Activated CD4-positive, alpha-beta T cell treated with anti-CD3 and anti-CD28 coated beads, Interleukin-2, amount 10 ng/mL, durations not matched to agents 24 days and 14 days (primary cell): ENCODE results near the gene ATP6V0A4. TPM values are rescaled to one million over a fixed set of nuclear protein-coding genes. Genes with fewer than 3 reads are reported as not detected.
"Not testable (repeated sequence)": the region's sequence is repeated elsewhere in the genome, so short reads cannot be mapped to it uniquely, and the experiment has no call there.

ENCODE experiments used
- DNase-seq: peaks from one replicate; pipeline ENCODE4 v3.0.0; 2022
- H3K27ac Mint-ChIP-seq: one replicate; pipeline ENCODE4 v1.8.0; 2022; ENCODE audit warnings: mild to moderate bottlenecking, mixed read lengths
- H3K27me3 Mint-ChIP-seq: one replicate; pipeline ENCODE4 v1.8.0; 2022; ENCODE audit warnings: mixed read lengths
- H3K36me3 Mint-ChIP-seq: one replicate; pipeline ENCODE4 v1.8.0; 2022; ENCODE audit warnings: low read depth, mild to moderate bottlenecking, mixed read lengths
- H3K4me1 Mint-ChIP-seq: one replicate; pipeline ENCODE4 v1.8.0; 2021; ENCODE audit warnings: mixed read lengths
- H3K4me3 Mint-ChIP-seq: one replicate; pipeline ENCODE4 v1.8.0; 2022; ENCODE audit warnings: mild to moderate bottlenecking, moderate library complexity, mixed read lengths
- H3K9me3 Mint-ChIP-seq: one replicate; pipeline ENCODE4 v1.8.0; 2021; ENCODE audit warnings: mixed read lengths
- intact Hi-C: fragments of 100-400 bp; cut with micrococcal nuclease; formaldehyde crosslinking; loops from one replicate; pipeline ENCODE4 v1.15.1; 2023
- total RNA-seq: library from RNA; stranded (reverse); gene quantifications from 2 replicates; pipeline ENCODE4 v1.2.3, GENCODE V29; 2022

Gene ATP6V0A4
- total RNA-seq, 1 donor from 2014 or later, result not detected

DNA sequence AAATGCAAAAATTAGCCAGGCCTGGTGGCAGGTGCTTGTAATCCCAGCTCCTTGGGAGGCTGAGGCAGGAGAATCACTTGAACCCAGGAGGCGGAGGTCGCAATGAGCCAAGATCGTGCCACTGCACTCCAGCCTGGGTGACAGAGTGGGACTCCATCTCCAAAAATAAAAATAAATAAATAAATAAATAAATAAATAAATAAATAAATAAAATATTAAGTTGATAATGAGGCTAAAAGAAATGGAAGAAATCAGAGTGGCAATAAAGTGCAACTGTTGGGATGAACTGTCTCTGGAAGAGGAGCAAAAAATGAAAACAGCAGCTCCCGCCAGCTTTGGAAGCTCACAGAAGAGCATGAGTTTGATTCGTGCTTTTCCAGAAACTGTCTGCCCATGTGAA, 66.3 kb downstream of the ATP6V0A4 start:
- H3K36me3 Mint-ChIP-seq, H3K4me1 Mint-ChIP-seq, H3K27me3 Mint-ChIP-seq, H3K27ac Mint-ChIP-seq, intact Hi-C loops, H3K4me3 Mint-ChIP-seq, DNase-seq, H3K9me3 Mint-ChIP-seq: not testable (repeated sequence)

DNA sequence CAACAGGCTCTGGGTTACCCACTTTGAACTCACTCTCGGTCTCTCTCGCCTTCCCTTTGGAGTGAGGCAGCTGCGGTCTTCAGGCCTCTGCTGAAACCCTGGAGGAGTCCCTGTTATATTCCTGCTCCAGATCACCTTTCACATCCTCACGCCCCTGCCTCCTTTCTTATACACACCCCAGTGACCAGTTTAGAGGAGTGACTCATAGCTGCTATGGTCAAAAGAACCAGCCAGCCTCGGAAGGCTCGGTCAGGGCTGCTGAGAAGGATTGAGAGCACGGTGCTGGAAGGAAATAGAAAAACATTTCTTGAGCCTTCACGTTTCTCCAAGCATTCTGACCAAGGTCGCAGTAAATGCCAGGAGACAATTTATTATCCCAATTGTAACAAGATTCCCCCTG, 68.6 kb downstream of the ATP6V0A4 start:
- H3K4me3 Mint-ChIP-seq, result no peak overlapping the region
- no peaks in the 10 kb centered on the region for H3K9me3 Mint-ChIP-seq
- H3K4me1 Mint-ChIP-seq, result peaks cover 2% of the 10 kb centered on the region
- intact Hi-C loops, result no loop called here
- peaks cover 3% of the 10 kb centered on the region for H3K27me3 Mint-ChIP-seq
- H3K27ac Mint-ChIP-seq, result no peak overlapping the region
- H3K36me3 Mint-ChIP-seq, result no peaks in the 10 kb centered on the region
- no peak for DNase-seq

DNA sequence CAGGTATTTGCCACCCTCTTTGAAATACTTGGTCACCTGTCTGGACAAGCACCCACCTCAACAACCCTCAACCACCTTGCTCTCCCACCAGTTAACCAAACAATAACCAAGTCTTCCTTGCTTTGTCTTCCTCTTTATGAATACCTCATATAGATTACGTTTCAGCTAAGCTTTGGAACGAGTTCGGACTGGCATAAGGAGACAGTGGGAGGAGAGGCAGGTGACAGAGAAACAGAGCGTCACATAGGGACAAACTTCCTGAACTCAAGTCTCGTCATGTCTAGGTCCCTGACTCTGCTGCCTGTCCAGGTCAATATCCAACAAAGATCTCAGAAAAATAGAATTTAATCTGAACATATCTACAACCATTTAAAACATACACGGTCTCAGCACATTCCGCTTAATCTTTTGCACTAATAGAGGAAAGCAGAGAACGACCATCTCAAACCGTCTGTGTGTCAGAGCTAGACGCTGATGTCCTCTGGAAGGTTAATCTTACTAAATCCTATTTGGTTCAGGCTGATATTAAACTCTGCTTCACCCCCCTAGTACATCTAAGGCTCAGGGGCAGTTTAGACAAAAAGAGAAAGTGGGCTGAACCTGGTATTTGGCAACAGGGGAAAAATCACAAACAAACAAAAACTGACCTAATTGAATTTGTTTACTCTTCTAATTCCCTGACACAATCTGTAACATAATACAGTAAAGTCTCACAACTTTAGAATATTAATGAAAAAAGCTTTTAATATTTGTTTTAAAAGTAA, 70.5 kb downstream of the ATP6V0A4 start:
- Mint-ChIP-seq H3K4me1 (no peaks in the 10 kb centered on the region), H3K36me3 (no peaks in the 10 kb centered on the region), H3K27me3 (no peaks in the 10 kb centered on the region), H3K27ac (no peak overlapping the region), H3K9me3 (no peaks in the 10 kb centered on the region), H3K4me3 (no peak overlapping the region)
- intact Hi-C loops, result no loop called here
- no peak for DNase-seq

DNA sequence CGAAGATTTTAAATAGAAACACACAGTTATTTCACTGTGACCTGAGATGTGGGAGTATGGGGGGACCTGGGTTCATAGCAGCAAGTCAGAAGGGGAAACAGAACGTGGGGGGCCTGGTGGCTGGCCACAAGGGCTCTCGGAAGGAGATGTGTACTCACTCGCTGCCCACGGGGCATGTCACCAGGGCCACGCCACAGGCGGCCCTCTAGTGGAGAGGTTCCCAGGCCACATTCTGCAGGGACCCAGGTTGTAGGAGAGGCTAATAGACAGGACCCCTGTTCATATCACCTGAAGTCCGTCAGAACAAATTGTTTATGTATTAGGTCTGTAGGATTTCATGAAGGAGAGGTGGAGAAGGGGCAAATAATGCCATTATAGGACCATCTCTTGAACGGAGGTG, 71.7 kb downstream of the ATP6V0A4 start:
- H3K27ac Mint-ChIP-seq, result no peak overlapping the region
- no peaks in the 10 kb centered on the region for H3K9me3 Mint-ChIP-seq
- intact Hi-C loops, result no loop called here
- DNase-seq, result no peak
- no peak overlapping the region for H3K4me3 Mint-ChIP-seq
- H3K36me3 Mint-ChIP-seq, result no peaks in the 10 kb centered on the region
- no peaks in the 10 kb centered on the region for H3K4me1 Mint-ChIP-seq
- H3K27me3 Mint-ChIP-seq, result no peaks in the 10 kb centered on the region

DNA sequence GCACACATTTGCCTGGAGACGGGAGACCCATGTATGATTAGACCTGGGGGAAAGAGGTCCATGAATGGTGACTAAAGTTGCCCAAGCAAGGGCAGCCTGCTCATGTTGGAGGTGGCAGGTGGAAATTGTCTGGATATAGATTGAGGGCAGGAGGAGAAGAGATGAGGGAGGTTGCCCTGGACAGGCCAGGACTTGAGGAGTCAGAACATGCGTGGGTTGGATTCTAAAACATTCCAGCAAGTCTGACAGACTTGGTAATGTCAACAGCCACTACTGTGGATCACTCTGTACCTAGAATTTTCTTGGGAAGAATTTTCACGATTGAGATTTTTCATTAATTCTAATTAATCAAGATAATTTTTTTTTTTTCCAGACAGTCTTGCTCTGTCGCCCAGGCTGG, 77.7 kb downstream of the ATP6V0A4 start:
- Mint-ChIP-seq H3K27me3 (peaks cover 21% of the 10 kb centered on the region), H3K27ac (no peak overlapping the region), H3K4me3 (no peak overlapping the region), H3K36me3 (no peaks in the 10 kb centered on the region), H3K9me3 (no peaks in the 10 kb centered on the region), H3K4me1 (peaks cover 10% of the 10 kb centered on the region)
- no peak for DNase-seq
- intact Hi-C loops, result no loop called here

DNA sequence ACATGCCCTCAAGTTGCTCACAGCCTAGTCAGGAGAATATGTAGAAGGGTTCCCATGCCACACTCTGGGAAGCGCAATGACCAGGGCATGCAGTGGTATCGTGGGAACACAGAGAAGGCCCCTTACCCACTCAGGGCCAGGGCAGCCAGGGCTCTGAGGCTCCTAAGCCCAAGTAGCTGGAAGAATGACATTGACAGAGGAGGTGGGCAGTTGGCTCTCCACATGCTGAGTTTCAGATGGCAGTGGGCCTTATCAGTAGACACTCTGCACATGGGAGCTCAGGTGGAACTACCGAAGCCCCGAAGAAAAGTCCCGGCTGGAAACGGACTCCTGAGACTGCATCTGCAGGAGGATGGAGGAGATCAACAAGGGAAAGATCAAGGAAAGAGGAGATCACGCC, 81.1 kb downstream of the ATP6V0A4 start:
- Mint-ChIP-seq H3K9me3 (no peaks in the 10 kb centered on the region), H3K27me3 (peaks cover 23% of the 10 kb centered on the region), H3K4me3 (peak overlapping the region; percentile 27), H3K4me1 (peaks cover 18% of the 10 kb centered on the region), H3K36me3 (no peaks in the 10 kb centered on the region), H3K27ac (no peak overlapping the region)
- no peak for DNase-seq
- intact Hi-C loops, result no loop called here

DNA sequence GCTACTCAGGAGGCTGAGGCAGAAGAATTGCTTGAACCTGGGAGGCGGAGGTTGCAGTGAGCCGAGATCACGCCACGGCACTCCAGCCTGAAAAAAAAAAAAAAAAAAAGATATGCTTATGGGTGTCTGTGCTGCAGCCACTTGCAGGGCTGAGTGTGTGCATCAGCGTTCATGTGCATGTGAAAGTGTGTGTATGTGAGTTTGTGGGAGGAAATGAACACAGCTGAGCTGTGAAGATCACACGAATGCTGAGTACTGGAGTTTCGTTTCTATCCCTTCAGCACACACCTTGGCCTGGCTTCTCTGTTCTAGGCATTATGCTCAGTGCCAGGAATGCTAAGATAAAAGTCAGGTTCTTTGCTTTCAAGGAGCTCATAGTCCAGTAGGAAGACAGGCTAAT, 84.8 kb downstream of the ATP6V0A4 start:
- Mint-ChIP-seq H3K27me3 (peaks cover 18% of the 10 kb centered on the region), H3K27ac (no peak overlapping the region), H3K9me3 (no peaks in the 10 kb centered on the region), H3K4me3 (no peak overlapping the region), H3K36me3 (no peaks in the 10 kb centered on the region), H3K4me1 (peaks cover 14% of the 10 kb centered on the region)
- intact Hi-C loops, result no loop called here
- DNase-seq, result peak; percentile 64

DNA sequence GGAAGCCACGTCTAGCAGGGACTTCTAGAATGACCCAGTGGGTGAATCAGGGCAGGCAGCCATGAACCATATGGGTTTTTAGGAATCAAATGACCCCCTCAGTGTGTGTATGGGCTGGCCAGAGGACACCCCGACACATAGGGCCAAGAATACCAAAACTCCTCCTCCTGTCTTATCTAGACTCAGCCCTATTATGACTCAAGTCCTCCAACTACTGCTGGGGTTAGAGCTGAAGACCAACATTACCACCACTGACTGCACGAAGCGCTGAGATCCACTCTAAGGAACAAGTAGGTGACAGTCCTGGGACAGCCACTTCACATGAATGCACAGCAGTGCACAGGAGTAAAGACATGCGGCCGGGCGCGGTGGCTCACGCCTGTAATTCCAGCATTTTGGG, 85.3 kb downstream of the ATP6V0A4 start:
- Mint-ChIP-seq H3K27ac (no peak overlapping the region), H3K4me1 (peaks cover 9% of the 10 kb centered on the region), H3K4me3 (no peak overlapping the region), H3K36me3 (no peaks in the 10 kb centered on the region), H3K27me3 (peaks cover 12% of the 10 kb centered on the region), H3K9me3 (no peaks in the 10 kb centered on the region)
- no peak for DNase-seq
- intact Hi-C loops, result no loop called here

DNA sequence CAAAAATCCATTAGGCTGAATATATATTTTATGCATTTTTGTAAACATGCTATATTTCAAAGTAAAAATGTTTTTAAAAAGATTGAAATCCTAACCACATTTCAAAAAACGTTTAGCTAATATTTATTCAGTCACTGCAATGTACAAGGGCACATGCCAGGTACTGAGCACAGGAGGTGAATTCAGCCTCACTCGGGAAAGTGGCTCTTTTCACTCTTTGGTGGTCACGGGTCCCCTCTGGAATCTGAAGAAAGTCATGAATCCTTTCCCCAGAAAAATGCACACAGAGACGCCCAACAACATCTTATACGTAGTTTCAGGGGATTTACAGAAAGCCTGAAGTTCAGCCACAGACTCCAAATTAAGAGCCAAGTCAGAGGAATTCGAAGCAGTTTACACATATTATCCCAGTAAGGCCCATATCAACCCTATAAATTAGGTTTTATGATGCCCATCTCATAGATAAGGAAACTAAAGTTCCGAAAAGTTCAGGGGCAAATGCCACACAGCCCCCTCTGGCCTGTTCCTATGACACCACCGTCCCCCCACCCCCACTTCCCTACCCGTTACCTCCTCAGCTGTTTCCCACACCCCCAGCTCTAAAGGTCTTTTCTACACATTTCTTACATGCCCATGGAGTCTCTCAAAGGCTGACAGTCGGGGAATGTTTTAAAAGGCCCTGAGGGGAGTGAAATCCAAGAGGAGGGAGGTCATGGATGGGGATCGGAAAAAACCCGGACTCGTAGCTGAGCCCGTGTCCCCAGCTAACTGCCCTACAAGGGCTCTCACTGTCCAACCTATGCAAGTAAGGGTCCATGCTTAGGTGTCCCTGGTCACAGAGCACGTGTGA, 87.2 kb downstream of the ATP6V0A4 start:
- Mint-ChIP-seq H3K27me3 (peaks cover 2% of the 10 kb centered on the region), H3K4me3 (no peak overlapping the region), H3K4me1 (peaks cover 8% of the 10 kb centered on the region), H3K9me3 (no peaks in the 10 kb centered on the region), H3K27ac (no peak overlapping the region), H3K36me3 (no peaks in the 10 kb centered on the region)
- DNase-seq, result no peak
- intact Hi-C loops, result no loop called here

DNA sequence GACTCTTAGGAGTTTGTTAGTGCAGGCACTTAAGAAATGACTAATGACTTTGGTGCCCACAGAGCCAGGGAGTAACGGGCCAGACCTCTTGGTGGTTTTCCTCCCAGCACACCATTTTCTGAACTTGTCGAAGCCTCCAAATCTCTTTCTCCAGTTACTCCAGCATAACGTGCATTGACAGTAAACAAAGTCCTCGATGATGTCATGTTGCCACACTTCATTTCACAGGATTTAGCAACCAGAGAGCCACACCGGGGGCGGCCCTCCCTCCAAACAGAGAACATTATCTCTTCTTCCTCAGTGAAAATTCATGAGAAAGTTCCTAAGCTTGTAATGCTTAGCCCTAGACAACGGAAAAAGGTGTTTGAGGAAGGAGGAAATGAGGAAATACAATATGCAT, 92.8 kb downstream of the ATP6V0A4 start:
- no peak for DNase-seq
- intact Hi-C loops, result no loop called here
- Mint-ChIP-seq H3K36me3 (no peaks in the 10 kb centered on the region), H3K9me3 (no peaks in the 10 kb centered on the region), H3K27me3 (peaks cover 1% of the 10 kb centered on the region), H3K27ac (no peak overlapping the region), H3K4me3 (no peak overlapping the region), H3K4me1 (peaks cover 2% of the 10 kb centered on the region)

DNA sequence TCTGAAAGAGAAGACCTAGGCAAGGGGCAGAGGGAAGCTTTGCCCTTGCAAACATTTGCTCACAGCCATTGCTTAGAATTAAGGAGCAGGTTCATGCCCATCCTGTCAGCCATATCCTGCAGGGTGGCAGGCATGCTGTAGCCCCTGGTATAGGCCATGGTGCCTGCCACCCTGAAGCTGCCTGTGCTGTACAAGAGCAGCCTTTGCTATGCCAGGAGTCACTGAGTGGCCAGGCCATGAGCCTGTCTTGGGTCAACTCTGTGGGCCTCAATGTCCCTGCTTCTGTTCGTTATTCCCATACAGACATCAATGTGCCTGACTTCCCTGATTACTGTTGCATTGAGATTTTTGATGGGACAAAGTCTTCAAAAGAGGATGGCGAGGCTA, 96.5 kb downstream of the ATP6V0A4 start:
- Mint-ChIP-seq H3K27me3 (peaks cover 3% of the 10 kb centered on the region), H3K36me3 (no peaks in the 10 kb centered on the region), H3K4me1 (peaks cover 2% of the 10 kb centered on the region), H3K9me3 (no peaks in the 10 kb centered on the region), H3K4me3 (no peak overlapping the region), H3K27ac (no peak overlapping the region)
- DNase-seq, result no peak
- intact Hi-C loops, result no loop called here

DNA sequence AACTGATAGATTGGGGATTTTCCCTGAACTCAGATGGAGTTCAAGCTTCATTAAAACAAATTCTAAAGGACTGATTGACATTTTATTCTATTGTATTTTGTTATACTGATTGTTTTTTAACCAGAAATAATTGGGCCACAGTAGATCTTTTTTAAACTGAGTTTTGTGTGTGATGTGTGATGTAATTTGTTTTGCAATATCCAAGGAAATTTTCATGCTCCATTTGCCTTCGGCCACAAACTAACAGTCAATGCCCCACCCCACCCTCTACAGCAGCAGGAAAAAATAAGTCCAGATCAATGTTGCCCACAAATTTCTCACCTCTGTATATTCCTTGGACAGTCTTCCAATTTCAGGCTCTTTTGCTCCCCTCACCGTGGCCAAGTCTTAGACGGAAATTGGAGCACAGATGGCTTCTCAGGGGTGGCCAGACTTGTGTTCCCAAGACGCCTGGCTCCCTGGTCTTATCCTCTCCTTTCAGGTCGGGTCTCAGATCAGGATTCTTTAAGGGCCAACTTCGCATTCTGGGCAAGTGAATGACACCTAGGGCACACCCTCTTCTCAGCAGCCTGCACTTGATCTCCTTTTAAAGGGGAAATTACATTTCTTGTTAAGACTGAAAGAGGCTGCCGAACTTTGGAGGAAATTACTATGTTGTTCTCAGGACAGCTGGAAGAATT, 97.0 kb downstream of the ATP6V0A4 start, which contains the start of gene SVOPL:
TSS of gene SVOPL (minus strand) at position 506 of the 680 bp plus-strand sequence. CDS start 22,317 bp downstream, outside the sequence.
- peaks cover 2% of the 10 kb centered on the region for H3K4me1 Mint-ChIP-seq
- intact Hi-C loops, result no loop called here
- no peak within 1 kb of the TSS for H3K4me3 Mint-ChIP-seq
- no peaks in the 10 kb centered on the region for H3K9me3 Mint-ChIP-seq
- no peaks in the 10 kb centered on the region for H3K36me3 Mint-ChIP-seq
- no peak within 1 kb of the TSS for H3K27ac Mint-ChIP-seq
- DNase-seq, result no peak
- H3K27me3 Mint-ChIP-seq, result peaks cover 3% of the 10 kb centered on the region

DNA sequence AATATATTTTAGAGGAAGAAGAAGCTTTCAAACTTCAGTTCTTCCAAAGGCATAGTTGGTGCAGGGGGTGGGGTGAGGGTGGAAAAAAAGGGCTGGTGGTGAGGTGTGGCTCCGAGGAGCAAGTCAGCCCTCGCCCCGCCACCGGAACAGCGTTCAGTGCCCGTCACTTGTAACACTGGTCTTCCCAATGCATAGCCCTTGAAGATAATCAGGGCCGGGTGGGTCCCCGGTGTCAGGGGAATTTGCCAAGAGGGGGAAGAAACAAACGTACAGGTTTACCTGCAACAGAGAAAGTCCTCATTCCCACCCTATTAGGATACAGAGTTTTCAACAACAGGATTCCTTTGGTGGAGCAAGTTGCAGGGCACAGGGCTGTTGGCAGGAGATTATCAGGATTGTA, 98.3 kb downstream of the ATP6V0A4 start:
- no peaks in the 10 kb centered on the region for H3K4me1 Mint-ChIP-seq
- H3K27me3 Mint-ChIP-seq, result peaks cover 2% of the 10 kb centered on the region
- H3K36me3 Mint-ChIP-seq, result no peaks in the 10 kb centered on the region
- no peak for DNase-seq
- H3K4me3 Mint-ChIP-seq, result no peak overlapping the region
- no peaks in the 10 kb centered on the region for H3K9me3 Mint-ChIP-seq
- intact Hi-C loops, result no loop called here
- no peak overlapping the region for H3K27ac Mint-ChIP-seq

DNA sequence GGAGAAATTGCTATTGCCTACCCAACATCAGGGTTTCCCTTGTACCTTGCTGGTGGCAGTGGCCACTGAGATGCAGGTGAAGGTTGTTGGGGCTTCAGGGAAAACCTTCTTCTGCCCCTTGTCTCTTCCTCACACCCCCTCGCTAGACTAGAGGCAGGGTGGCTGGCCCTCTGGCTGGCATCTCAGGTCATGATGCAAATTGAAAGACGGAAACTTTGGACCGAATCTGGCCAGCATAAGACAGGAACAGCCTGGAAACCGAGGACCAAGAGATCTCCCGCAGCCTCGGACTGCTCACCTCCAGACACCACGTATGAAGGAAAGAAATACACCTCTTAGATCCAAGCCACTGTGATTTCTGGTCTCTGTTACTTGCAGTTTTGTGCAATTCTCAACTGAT, 99.7 kb downstream of the ATP6V0A4 start:
- Mint-ChIP-seq H3K27ac (no peak overlapping the region), H3K4me1 (no peaks in the 10 kb centered on the region), H3K9me3 (no peaks in the 10 kb centered on the region), H3K4me3 (no peak overlapping the region), H3K36me3 (no peaks in the 10 kb centered on the region), H3K27me3 (peaks cover 2% of the 10 kb centered on the region)
- DNase-seq, result no peak
- intact Hi-C loops, result no loop called here
